HEK293T (cell line): ENCODE measurements around the gene AGPAT3.

ENCODE experiments used
- CTCF ChIA-PET: fragments of 350-600 bp; formaldehyde crosslinking; extraction: SDS; loops from one replicate; lab custom pipeline; 2021; ENCODE audit warnings: antibody characterized with exemption, inconsistent platforms; lab: Yijun Ruan, JAX
- POLR2A ChIA-PET: fragments of 350-600 bp; formaldehyde crosslinking; extraction: SDS; loops from one replicate; lab custom pipeline; 2020; ENCODE audit warnings: antibody characterized with exemption, inconsistent platforms; lab: Yijun Ruan, JAX
- DNase-seq: peaks from one replicate; pipeline ENCODE4 v3.0.0; 2012; ENCODE audit warnings: mixed read lengths; ENCODE audit errors: extremely low spot score
- ARNT ChIP-seq: fragments of 450-650 bp; IDR thresholded peaks from 2 replicates; pipeline ENCODE4 v1.6.1; 2017; ENCODE audit warnings: mild to moderate bottlenecking
- BHLHE40 ChIP-seq: fragments of 450-650 bp; IDR thresholded peaks from 2 replicates; pipeline ENCODE4 v1.6.1; 2016; ENCODE audit warnings: mild to moderate bottlenecking, moderate library complexity, borderline replicate concordance
- CTBP1 ChIP-seq: fragments of 450-650 bp; IDR thresholded peaks from 2 replicates; pipeline ENCODE4 v1.6.1; 2016; ENCODE audit warnings: borderline replicate concordance
- ELF4 ChIP-seq: fragments of 450-650 bp; IDR thresholded peaks from 2 replicates; pipeline ENCODE4 v1.6.1; 2017; ENCODE audit warnings: antibody characterized with exemption
- FOXA1 ChIP-seq: fragments of 450-650 bp; IDR thresholded peaks from 2 replicates; pipeline ENCODE4 v1.6.1; 2016; ENCODE audit warnings: mild to moderate bottlenecking
- FOXK2 ChIP-seq: fragments of 450-650 bp; IDR thresholded peaks from 2 replicates; pipeline ENCODE4 v1.6.1; 2016; ENCODE audit warnings: mild to moderate bottlenecking
- FOXM1 ChIP-seq: fragments of 450-650 bp; IDR thresholded peaks from 2 replicates; pipeline ENCODE4 v1.6.1; 2017; ENCODE audit warnings: mild to moderate bottlenecking, borderline replicate concordance
- HDGF ChIP-seq: fragments of 450-650 bp; IDR thresholded peaks from 2 replicates; pipeline ENCODE4 v1.6.1; 2017; ENCODE audit warnings: antibody characterized with exemption, borderline replicate concordance
- L3MBTL2 ChIP-seq: fragments of 450-650 bp; conservative IDR thresholded peaks from 2 replicates; pipeline ENCODE4 v1.6.1; 2016; ENCODE audit warnings: mild to moderate bottlenecking
- LEF1 ChIP-seq: fragments of 450-650 bp; IDR thresholded peaks from 2 replicates; pipeline ENCODE4 v1.6.1; 2017; ENCODE audit warnings: mild to moderate bottlenecking, borderline replicate concordance
- NFRKB ChIP-seq: fragments of 450-650 bp; IDR thresholded peaks from 2 replicates; pipeline ENCODE4 v1.6.1; 2016; ENCODE audit warnings: mild to moderate bottlenecking, moderate library complexity
- PKNOX1 ChIP-seq: fragments of 450-650 bp; IDR thresholded peaks from 2 replicates; pipeline ENCODE4 v1.6.1; 2016
- SP1 ChIP-seq: fragments of 450-650 bp; IDR thresholded peaks from 2 replicates; pipeline ENCODE4 v1.6.1; 2017
- SUZ12 ChIP-seq: fragments of 450-650 bp; IDR thresholded peaks from 2 replicates; pipeline ENCODE4 v1.6.1; 2016; ENCODE audit warnings: mild to moderate bottlenecking
- TARDBP ChIP-seq: fragments of 450-650 bp; IDR thresholded peaks from 2 replicates; pipeline ENCODE4 v1.6.1; 2016
- ZNF384 ChIP-seq: fragments of 450-650 bp; IDR thresholded peaks from 2 replicates; pipeline ENCODE4 v1.6.1; 2016

AGPAT3 gene

GRCh38 chr21:43899307-43900077 lies 34.5 kb downstream of the AGPAT3 start:
- POLR2A ChIA-PET: no interaction called here
- no peak for DNase-seq
- TF ChIP-seq NFRKB (no peak), ARNT (no peak)
- CTCF ChIA-PET: no interaction called here

GRCh38 chr21:43900078-43900385 lies 35.0 kb downstream of the AGPAT3 start:
- TF ChIP-seq L3MBTL2: no peak
- no peak for TF ChIP-seq ARNT
- TF ChIP-seq LEF1: no peak
- TF ChIP-seq HDGF: no peak
- TF ChIP-seq NFRKB: no peak
- no peak for TF ChIP-seq PKNOX1
- TF ChIP-seq ZNF384: no peak
- TF ChIP-seq SUZ12: no peak
- no peak for TF ChIP-seq FOXK2
- TF ChIP-seq FOXM1: no peak
- TF ChIP-seq FOXA1: no peak
- TF ChIP-seq BHLHE40: no peak
- TF ChIP-seq TARDBP: no peak
- POLR2A ChIA-PET: no interaction called here
- CTCF ChIA-PET: no interaction called here
- no peak for DNase-seq

GRCh38 chr21:43900690-43901089 lies 35.7 kb downstream of the AGPAT3 start:
- ChIA-PET CTCF (no interaction called here), POLR2A (no interaction called here)
- TF ChIP-seq ZNF384 (no peak), LEF1 (no peak), ELF4 (no peak), TARDBP (no peak), ARNT (no peak)
- DNase-seq: no peak

- TF ChIP-seq BHLHE40 (no peak), ZNF384 (no peak), ELF4 (no peak), ARNT (no peak), FOXM1 (no peak), FOXA1 (no peak), LEF1 (no peak), FOXK2 (no peak), CTBP1 (no peak), SUZ12 (no peak), HDGF (no peak), NFRKB (no peak), TARDBP (no peak), L3MBTL2 (no peak), PKNOX1 (no peak), SP1 (no peak)
- ChIA-PET POLR2A (no interaction called here), CTCF (interaction anchor here (0.7 kb wide), 1 partner anchor 36 kb away, joined by 3 read pairs; no protein-coding TSS in a partner anchor)
- DNase-seq: no peak
These were observed 37.4 kb downstream of the AGPAT3 start for GRCh38 chr21:43902441-43902840.

GRCh38 chr21:43903451-43904091 lies 38.5 kb downstream of the AGPAT3 start:
- no peak for TF ChIP-seq FOXK2
- no peak for TF ChIP-seq TARDBP
- no peak for TF ChIP-seq FOXM1
- no peak for TF ChIP-seq LEF1
- TF ChIP-seq NFRKB: no peak
- TF ChIP-seq FOXA1: no peak
- no peak for TF ChIP-seq ELF4
- no peak for TF ChIP-seq ZNF384
- ChIA-PET CTCF (no interaction called here), POLR2A (interaction anchor here (0.7 kb wide), 1 partner anchor 107 kb away, joined by 3 read pairs; no protein-coding TSS in a partner anchor)
- no peak for DNase-seq

- ChIA-PET POLR2A (interaction anchor here (0.7 kb wide), 1 partner anchor 107 kb away, joined by 3 read pairs; no protein-coding TSS in a partner anchor), CTCF (interaction anchor here (0.7 kb wide), 1 partner anchor 37 kb away, joined by 3 read pairs; no protein-coding TSS in a partner anchor)
- no peak for DNase-seq
These were observed 39.3 kb downstream of the AGPAT3 start for GRCh38 chr21:43904331-43904781.

More at GRCh38 chr21:43904331-43904781, 39.3 kb downstream of the AGPAT3 start:
- TF ChIP-seq ZNF384 (no peak), FOXK2 (no peak), FOXM1 (no peak), HDGF (no peak), CTBP1 (no peak)
